K562 treated with DMSO at 1 percent for 4 hours (cell line): ENCODE measurements around the gene PLRG1. TPM values are rescaled to one million over a fixed set of nuclear protein-coding genes. Genes with fewer than 3 reads are reported as not detected.

Experiments used
- total RNA-seq: library from RNA; unstranded; fragments of 300-600 nt; gene quantifications from 2 replicates; pipeline ENCODE4 v1.2.3, GENCODE V29; 2022; ENCODE audit not compliant: insufficient read depth

PLRG1 gene
- total RNA-seq, result 40.3 and 45.5 TPM in 2 replicates

GRCh38 chr4:154549894-154550790, at the start of gene PLRG1:
TSS of gene PLRG1 (minus strand) at chr4:154550400. CDS start at chr4:154550308, 92 bp downstream.

GRCh38 chr4:154590329-154591006, 40.3 kb upstream of the PLRG1 start, which contains the start of gene FGA:
TSS of gene FGA (minus strand) at chr4:154590742. CDS start at chr4:154590687, 55 bp downstream.

GRCh38 chr4:154562697-154563254, 12.6 kb upstream of the PLRG1 start, which contains the start of gene FGB:
TSS of gene FGB (plus strand) at chr4:154563011. CDS start at chr4:154563019, 8 bp downstream.

GRCh38 chr4:154491341-154492271, 58.6 kb downstream of the PLRG1 start, which contains the start of gene DCHS2:
TSS of gene DCHS2 (minus strand) at chr4:154491799. CDS start at chr4:154491355, 444 bp downstream.

Other genes with a start within 250 kb of the PLRG1 start
- gene DCHS2, start 58.6 kb downstream of the PLRG1 start, total RNA-seq, result 2.0 and 2.2 TPM in 2 replicates
- gene FGB, start 12.6 kb upstream of the PLRG1 start, total RNA-seq, result not detected in 2 replicates
- not detected in 2 replicates for gene FGA, start 40.3 kb upstream of the PLRG1 start, total RNA-seq
- gene FGG, start 62.3 kb upstream of the PLRG1 start, total RNA-seq, result not detected in 2 replicates
- gene LRAT, start 193.6 kb upstream of the PLRG1 start, total RNA-seq, result not detected in 2 replicates
- not detected in 2 replicates for gene RBM46, start 230.9 kb upstream of the PLRG1 start, total RNA-seq